Measurements from ENCODE around the gene JAKMIP2. TPM values are rescaled to one million over a fixed set of nuclear protein-coding genes. Genes with fewer than 3 reads are reported as not detected.

The JAKMIP2 gene
- total RNA-seq, 1 experiment from 2014 or later: not detected

- BruUV-seq (replicated peaks): no TSS peak
- no peaks in the 10 kb centered on the region for H4K20me1 ChIP-seq (ENCODE audit: insufficient read depth)
- H3K79me2 ChIP-seq (ENCODE audit: low read depth): no peaks in the 10 kb centered on the region
- no peaks in the 10 kb centered on the region for H3K4me1 ChIP-seq (replicated peaks; ENCODE audit: insufficient read depth)
- H3K4me3 ChIP-seq: no peak overlapping the region
- no peak overlapping the region for H2AFZ ChIP-seq
- H3K27ac ChIP-seq: no peak overlapping the region
- no peaks in the 10 kb centered on the region for H3K36me3 ChIP-seq (ENCODE audit: low read depth)
- H3K9me2 ChIP-seq (ENCODE audit: insufficient read depth): no peaks in the 10 kb centered on the region
- no peaks in the 10 kb centered on the region for H3K9me3 ChIP-seq (ENCODE audit: insufficient read depth, low read depth)
- intact Hi-C loops (cut with micrococcal nuclease; ENCODE audit: unreplicated experiment): no loop called here
- CTCF ChIA-PET: no interaction called here
- TF ChIP-seq EZH2 (IDR thresholded peaks at IDR 0.05; ENCODE audit: low read depth): no peak
- TF ChIP-seq CTCF (conservative IDR thresholded peaks at IDR 0.05): no peak
- no peak for DNase-seq
- H3K4me2 ChIP-seq: no peak overlapping the region
- no peaks in the 10 kb centered on the region for H3F3A ChIP-seq (ENCODE audit: insufficient read depth, low read depth)
- H3K27me3 ChIP-seq (ENCODE audit: insufficient read depth, low read depth): 0 out of 2 replicates have a peak, but pooled peaks cover 4% of the 10 kb centered on the region
- POLR2A ChIA-PET (ENCODE audit: unreplicated experiment): no interaction called here
Measured at GRCh38 chr5:147743678-147744374, 38.7 kb downstream of the JAKMIP2 start.

- Histone ChIP-seq H3K79me2 (ENCODE audit: low read depth) (no peaks in the 10 kb centered on the region), H4K20me1 (ENCODE audit: insufficient read depth) (no peaks in the 10 kb centered on the region), H3K9me3 (ENCODE audit: insufficient read depth, low read depth) (no peaks in the 10 kb centered on the region), H2AFZ (no peak overlapping the region), H3K4me3 (no peak overlapping the region), H3K4me2 (no peak overlapping the region), H3K36me3 (ENCODE audit: low read depth) (no peaks in the 10 kb centered on the region), H3F3A (ENCODE audit: insufficient read depth, low read depth) (no peaks in the 10 kb centered on the region), H3K4me1 (replicated peaks; ENCODE audit: insufficient read depth) (no peaks in the 10 kb centered on the region), H3K27me3 (ENCODE audit: insufficient read depth, low read depth) (0 out of 2 replicates have a peak, but pooled peaks cover 4% of the 10 kb centered on the region), H3K27ac (no peak overlapping the region), H3K9me2 (ENCODE audit: insufficient read depth) (no peaks in the 10 kb centered on the region)
- CTCF ChIA-PET: no interaction called here
- no TSS peak for BruUV-seq (replicated peaks)
- intact Hi-C loops (cut with micrococcal nuclease; ENCODE audit: unreplicated experiment): no loop called here
- no peak for DNase-seq
- POLR2A ChIA-PET (ENCODE audit: unreplicated experiment): no interaction called here
- no peak for TF ChIP-seq EZH2 (IDR thresholded peaks at IDR 0.05; ENCODE audit: low read depth)
- no peak for TF ChIP-seq CTCF (conservative IDR thresholded peaks at IDR 0.05)
Measured at GRCh38 chr5:147743012-147743411, 39.5 kb downstream of the JAKMIP2 start.

- BruUV-seq (replicated peaks): no TSS peak
- POLR2A ChIA-PET (ENCODE audit: unreplicated experiment): no interaction called here
Measured at GRCh38 chr5:147742151-147742550, 40.4 kb downstream of the JAKMIP2 start.

More at GRCh38 chr5:147742151-147742550, 40.4 kb downstream of the JAKMIP2 start:
- Histone ChIP-seq H3K27ac (no peak overlapping the region), H3K9me2 (ENCODE audit: insufficient read depth) (no peaks in the 10 kb centered on the region), H3K27me3 (ENCODE audit: insufficient read depth, low read depth) (0 out of 2 replicates have a peak, but pooled peaks cover 4% of the 10 kb centered on the region), H3K79me2 (ENCODE audit: low read depth) (no peaks in the 10 kb centered on the region), H2AFZ (no peak overlapping the region), H3K36me3 (ENCODE audit: low read depth) (no peaks in the 10 kb centered on the region), H3K4me2 (no peak overlapping the region), H3F3A (ENCODE audit: insufficient read depth, low read depth) (no peaks in the 10 kb centered on the region), H3K9me3 (ENCODE audit: insufficient read depth, low read depth) (no peaks in the 10 kb centered on the region), H4K20me1 (ENCODE audit: insufficient read depth) (no peaks in the 10 kb centered on the region), H3K4me3 (no peak overlapping the region), H3K4me1 (replicated peaks; ENCODE audit: insufficient read depth) (no peaks in the 10 kb centered on the region)
- DNase-seq: no peak
- CTCF ChIA-PET: no interaction called here
- intact Hi-C loops (cut with micrococcal nuclease; ENCODE audit: unreplicated experiment): no loop called here
- no peak for TF ChIP-seq EZH2 (IDR thresholded peaks at IDR 0.05; ENCODE audit: low read depth)
- TF ChIP-seq CTCF (conservative IDR thresholded peaks at IDR 0.05): no peak
